Measurements from ENCODE around the gene GVQW3. TPM values are rescaled to one million over a fixed set of nuclear protein-coding genes. Genes with fewer than 3 reads are reported as not detected.

Gene GVQW3
- total and polyA plus RNA-seq, 2 of the 13 experiments (the other 11 are each of a cell fraction or from before 2014, with no cell fraction given) = 5.0 to 5.6 TPM

- Histone ChIP-seq H3K36me3 (replicated peaks in 1 of 2; ENCODE audit: control insufficient read depth in 1 of 2, insufficient read depth in 2 of 2, low read length in 2 of 2) (no peaks in the 10 kb centered on the region), H3K4me1 (ENCODE audit: insufficient read depth, low read length) (no peaks in the 10 kb centered on the region), H3K27me3 (ENCODE audit: control insufficient read depth in 1 of 2, insufficient read depth in 2 of 2, low read length in 2 of 2) (no peaks in the 10 kb centered on the region), H3K79me2 (ENCODE audit: insufficient read depth, low read length) (no peaks in the 10 kb centered on the region), H4K20me1 (ENCODE audit: insufficient read depth, low read length) (no peaks in the 10 kb centered on the region), H3K4me3 (replicated peaks in 1 of 3; ENCODE audit: insufficient read depth in 1 of 3, low read depth in 2 of 3, low read length in 3 of 3) (no peak overlapping the region), H3K9me3 (ENCODE audit: low read length) (peaks cover 22% of the 10 kb centered on the region), H3K9ac (ENCODE audit: insufficient read depth, low read depth, low read length) (no peak overlapping the region), H3K4me2 (ENCODE audit: low read depth, low read length) (no peak overlapping the region), H2AFZ (ENCODE audit: low read length) (no peak overlapping the region), H3K27ac (ENCODE audit: extremely low read length, insufficient read depth, low read length) (no peak overlapping the region)
- no peak for TF ChIP-seq TOE1 (CRISPR knock-in tag; IDR thresholded peaks at IDR 0.05)
- TF ChIP-seq ZSCAN25 (CRISPR knock-in tag; IDR thresholded peaks at IDR 0.05) = no peak
- no peak for TF ChIP-seq ATF2 (CRISPR knock-in tag; IDR thresholded peaks at IDR 0.05)
- no peak for TF ChIP-seq MAX (IDR thresholded peaks at IDR 0.05)
- TF ChIP-seq TP53 (CRISPR knock-in tag; conservative IDR thresholded peaks at IDR 0.05) = no peak
- no peak for TF ChIP-seq ZNF317 (CRISPR knock-in tag; IDR thresholded peaks at IDR 0.05)
- no peak for TF ChIP-seq MYPOP (CRISPR knock-in tag; IDR thresholded peaks at IDR 0.05)
- TF ChIP-seq SP2 (CRISPR knock-in tag; IDR thresholded peaks at IDR 0.05) = no peak
- no peak for TF ChIP-seq TSC22D2 (CRISPR knock-in tag; IDR thresholded peaks at IDR 0.05; ENCODE audit: borderline replicate concordance)
- no peak for TF ChIP-seq HOXA7 (CRISPR knock-in tag; IDR thresholded peaks at IDR 0.05)
- ChIA-PET CTCF (ENCODE audit: low intra/inter-chr PET ratio, low total read pairs) (no interaction called here), POLR2A (no interaction called here)
- 28% methylated on average over 2 of the region's 2 CpGs for WGBS (ENCODE audit: low lambda C conversion rate)
- ATAC-seq = no peak
- BruUV-seq (replicated peaks) = no TSS peak
- intact Hi-C loops (cut with micrococcal nuclease; ENCODE audit: unreplicated experiment) (no loop called here), in situ Hi-C loops (cut with HindIII; ENCODE audit: extremely low pct_ligation_motif_present, low pct_unique_long_range_greater_than_20kb) (no loop called here)
- FAIRE-seq = no peak
- no peak for DNase-seq (ENCODE audit: low spot score)
These were observed 44.5 kb upstream of the GVQW3 start for GRCh38 chr11:76336597-76336996.
